ENCODE results near the gene ATP8B4.
"Not testable (repeated sequence)": the region's sequence is repeated elsewhere in the genome, so short reads cannot be mapped to it uniquely, and the experiment has no call there.

ATP8B4 gene

GRCh38 chr15:50100486-50100885, 18.5 kb downstream of the ATP8B4 start:
- POLR2A ChIA-PET, result no interaction called here
- no peak for DNase-seq (ENCODE audit: extremely low spot score)
- CTCF ChIA-PET, result no interaction called here
- TF ChIP-seq CTCF (IDR thresholded peaks at IDR 0.05; ENCODE audit: control extremely low read depth, extremely low read depth, low read depth, missing control alignments), result no peak

- no peak for TF ChIP-seq CTCF (IDR thresholded peaks at IDR 0.05; ENCODE audit: control extremely low read depth, extremely low read depth, low read depth, missing control alignments)
- POLR2A ChIA-PET, result no interaction called here
- CTCF ChIA-PET, result no interaction called here
Observed at GRCh38 chr15:50098545-50098944, 20.5 kb downstream of the ATP8B4 start.

GRCh38 chr15:50095938-50096821, 22.9 kb downstream of the ATP8B4 start:
- TF ChIP-seq CTCF (IDR thresholded peaks at IDR 0.05; ENCODE audit: control extremely low read depth, extremely low read depth, low read depth, missing control alignments), result no peak
- CTCF ChIA-PET, result no interaction called here
- POLR2A ChIA-PET, result no interaction called here
- no peak for DNase-seq (ENCODE audit: extremely low spot score)

More at GRCh38 chr15:50098545-50098944, 20.5 kb downstream of the ATP8B4 start:
- no peak for DNase-seq (ENCODE audit: extremely low spot score)

- POLR2A ChIA-PET; DNase-seq (ENCODE audit: extremely low spot score); CTCF ChIA-PET: not testable (repeated sequence)
Observed at GRCh38 chr15:50089386-50089785, 29.6 kb downstream of the ATP8B4 start.

- ChIA-PET POLR2A (no interaction called here), CTCF (no interaction called here)
- no peak for TF ChIP-seq CTCF (IDR thresholded peaks at IDR 0.05; ENCODE audit: control extremely low read depth, extremely low read depth, low read depth, missing control alignments)
- DNase-seq (ENCODE audit: extremely low spot score), result no peak
Observed at GRCh38 chr15:50084932-50085331, 34.1 kb downstream of the ATP8B4 start.

GRCh38 chr15:50083424-50084025, 35.5 kb downstream of the ATP8B4 start:
- no peak for DNase-seq (ENCODE audit: extremely low spot score)
- CTCF ChIA-PET, result interaction anchor here (1.0 to 1.4 kb wide), 2 partner anchors 32 to 76 kb away, joined by 3 read pairs; no protein-coding TSS in a partner anchor
- no peak for TF ChIP-seq CTCF (IDR thresholded peaks at IDR 0.05; ENCODE audit: control extremely low read depth, extremely low read depth, low read depth, missing control alignments)
- POLR2A ChIA-PET, result interaction anchor here (0.7 kb wide), 1 partner anchor 1760 kb away, joined by 4 read pairs; no protein-coding TSS in a partner anchor

- ChIA-PET POLR2A (no interaction called here), CTCF (interaction anchor here (1.0 to 1.2 kb wide), 3 partner anchors 10 to 234 kb away, joined by 3 to 4 read pairs (median 3); no protein-coding TSS in a partner anchor)
- no peak for DNase-seq (ENCODE audit: extremely low spot score)
- no peak for TF ChIP-seq CTCF (IDR thresholded peaks at IDR 0.05; ENCODE audit: control extremely low read depth, extremely low read depth, low read depth, missing control alignments)
Observed at GRCh38 chr15:50082066-50082465, 37.0 kb downstream of the ATP8B4 start.

Measured in GM10248 (cell line).